Thyroid gland (tissue), 4 donors: ENCODE data around the gene NRTN. TPM values are rescaled to one million over a fixed set of nuclear protein-coding genes. Genes with fewer than 3 reads are reported as not detected.

ENCODE experiments used
- DNase-seq, 2 donors: peaks; one replicate each; pipeline ENCODE4 v3.0.0-alpha.2; 2019
- H3K27ac ChIP-seq, 3 donors: fragments of 200-600 bp; sonication (generic); 1 replicate in 2 of 3; 2 replicates in 1 of 3; pipeline ENCODE4 v1.5.1; 2016 to 2019; ENCODE audit warnings: mild to moderate bottlenecking in 1 of 3, moderate library complexity in 1 of 3
- H3K27me3 ChIP-seq: fragments of 200-600 bp; sonication (generic); one replicate; pipeline ENCODE4 v1.5.1; 2019
- H3K36me3 ChIP-seq, 2 donors: fragments of 200-600 bp; sonication (generic); one replicate each; pipeline ENCODE4 v1.5.1; 2016 to 2019
- H3K4me1 ChIP-seq, 2 donors: fragments of 200-600 bp; sonication (generic); one replicate each; pipeline ENCODE4 v1.5.1; 2017 to 2019
- H3K4me3 ChIP-seq, 3 donors: fragments of 200-600 bp; sonication (generic); replicated peaks in 1 of 3; 1 replicate in 2 of 3; 2 replicates in 1 of 3; pipeline ENCODE4 v1.5.1; 2016; ENCODE audit warnings: mild to moderate bottlenecking in 1 of 3
- H3K9me3 ChIP-seq: fragments of 200-600 bp; sonication (generic); one replicate; pipeline ENCODE4 v1.5.1; 2017
- POLR2A ChIP-seq, 2 donors: fragments of 450-650 bp; IDR thresholded peaks; one replicate each; pipeline ENCODE4 v1.6.1; 2017; ENCODE audit warnings: antibody characterized with exemption in 2 of 2, mild to moderate bottlenecking in 2 of 2, moderate library complexity in 1 of 2
- WGBS, 2 donors: methylation state at CpG; one replicate each; pipeline ENCODE4 v1.1.5; 2017; 5-methylcytosine and 5-hydroxymethylcytosine counted together
- intact Hi-C: fragments of 100-400 bp; cut with DNase I; formaldehyde crosslinking; loops from one replicate; pipeline ENCODE4 v1.15.1; 2023
- total RNA-seq, 4 donors: library from RNA; depleted of rRNA; stranded (reverse); fragments of >200 nt; gene quantifications; one replicate each; pipeline ENCODE4 v1.2.3, GENCODE V29; 2016
- TF ChIP-seq, protein P1 (sequence below), 6 experiments: fragments of 200-600 bp in 3 of 6; fragments of 450-650 bp in 3 of 6; sonication (generic) in 3 of 6; IDR thresholded peaks; one replicate each; pipeline ENCODE4 v1.5.1; 2016 to 2019; ENCODE audit warnings: antibody characterized with exemption in 6 of 6, mild to moderate bottlenecking in 2 of 6, inconsistent platforms in 1 of 6, moderate library complexity in 1 of 6

The NRTN gene
- total RNA-seq, 4 donors from 2014 or later: 0.71 to 8.1 (median 1.3) TPM

DNA sequence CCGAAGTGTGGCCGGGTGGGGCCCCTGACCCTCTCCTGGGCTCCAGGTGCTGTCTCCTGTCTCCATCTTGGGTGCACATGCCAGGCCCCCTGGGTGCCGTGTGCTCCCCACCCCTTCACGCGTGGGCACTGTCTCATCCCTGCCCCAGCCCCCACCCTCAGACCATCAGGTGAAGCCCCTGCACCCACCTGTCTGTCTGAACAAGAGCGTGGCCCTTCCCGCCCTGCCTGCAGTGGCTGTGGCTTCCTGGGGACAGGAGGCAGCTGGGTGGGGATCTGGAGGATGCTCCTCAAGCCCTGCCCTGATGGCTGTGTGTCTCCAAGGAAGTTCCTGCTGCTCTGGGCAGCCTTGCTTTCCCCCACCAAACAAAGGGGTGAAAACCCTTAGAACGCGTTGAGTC lies 22.5 kb upstream of the NRTN start:
- H3K4me1 ChIP-seq: no peaks in the 10 kb centered on the region
- DNase-seq: no peak
- H3K27ac ChIP-seq: no peak overlapping the region
- no peaks in the 10 kb centered on the region for H3K27me3 ChIP-seq
- TF ChIP-seq, protein P1, sequence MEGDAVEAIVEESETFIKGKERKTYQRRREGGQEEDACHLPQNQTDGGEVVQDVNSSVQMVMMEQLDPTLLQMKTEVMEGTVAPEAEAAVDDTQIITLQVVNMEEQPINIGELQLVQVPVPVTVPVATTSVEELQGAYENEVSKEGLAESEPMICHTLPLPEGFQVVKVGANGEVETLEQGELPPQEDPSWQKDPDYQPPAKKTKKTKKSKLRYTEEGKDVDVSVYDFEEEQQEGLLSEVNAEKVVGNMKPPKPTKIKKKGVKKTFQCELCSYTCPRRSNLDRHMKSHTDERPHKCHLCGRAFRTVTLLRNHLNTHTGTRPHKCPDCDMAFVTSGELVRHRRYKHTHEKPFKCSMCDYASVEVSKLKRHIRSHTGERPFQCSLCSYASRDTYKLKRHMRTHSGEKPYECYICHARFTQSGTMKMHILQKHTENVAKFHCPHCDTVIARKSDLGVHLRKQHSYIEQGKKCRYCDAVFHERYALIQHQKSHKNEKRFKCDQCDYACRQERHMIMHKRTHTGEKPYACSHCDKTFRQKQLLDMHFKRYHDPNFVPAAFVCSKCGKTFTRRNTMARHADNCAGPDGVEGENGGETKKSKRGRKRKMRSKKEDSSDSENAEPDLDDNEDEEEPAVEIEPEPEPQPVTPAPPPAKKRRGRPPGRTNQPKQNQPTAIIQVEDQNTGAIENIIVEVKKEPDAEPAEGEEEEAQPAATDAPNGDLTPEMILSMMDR (IDR thresholded peaks at IDR 0.05): no peak
- TF ChIP-seq POLR2A (IDR thresholded peaks at IDR 0.05): no peak
- intact Hi-C loops: no loop called here
- H3K4me3 ChIP-seq: no peak overlapping the region
- no peaks in the 10 kb centered on the region for H3K9me3 ChIP-seq
- WGBS, 2 donors: 88 to 92% methylated on average over 2 to 6 of the region's 9 CpGs
- H3K36me3 ChIP-seq: peaks cover 25 to 31% of the 10 kb centered on the region in 2 donors

DNA sequence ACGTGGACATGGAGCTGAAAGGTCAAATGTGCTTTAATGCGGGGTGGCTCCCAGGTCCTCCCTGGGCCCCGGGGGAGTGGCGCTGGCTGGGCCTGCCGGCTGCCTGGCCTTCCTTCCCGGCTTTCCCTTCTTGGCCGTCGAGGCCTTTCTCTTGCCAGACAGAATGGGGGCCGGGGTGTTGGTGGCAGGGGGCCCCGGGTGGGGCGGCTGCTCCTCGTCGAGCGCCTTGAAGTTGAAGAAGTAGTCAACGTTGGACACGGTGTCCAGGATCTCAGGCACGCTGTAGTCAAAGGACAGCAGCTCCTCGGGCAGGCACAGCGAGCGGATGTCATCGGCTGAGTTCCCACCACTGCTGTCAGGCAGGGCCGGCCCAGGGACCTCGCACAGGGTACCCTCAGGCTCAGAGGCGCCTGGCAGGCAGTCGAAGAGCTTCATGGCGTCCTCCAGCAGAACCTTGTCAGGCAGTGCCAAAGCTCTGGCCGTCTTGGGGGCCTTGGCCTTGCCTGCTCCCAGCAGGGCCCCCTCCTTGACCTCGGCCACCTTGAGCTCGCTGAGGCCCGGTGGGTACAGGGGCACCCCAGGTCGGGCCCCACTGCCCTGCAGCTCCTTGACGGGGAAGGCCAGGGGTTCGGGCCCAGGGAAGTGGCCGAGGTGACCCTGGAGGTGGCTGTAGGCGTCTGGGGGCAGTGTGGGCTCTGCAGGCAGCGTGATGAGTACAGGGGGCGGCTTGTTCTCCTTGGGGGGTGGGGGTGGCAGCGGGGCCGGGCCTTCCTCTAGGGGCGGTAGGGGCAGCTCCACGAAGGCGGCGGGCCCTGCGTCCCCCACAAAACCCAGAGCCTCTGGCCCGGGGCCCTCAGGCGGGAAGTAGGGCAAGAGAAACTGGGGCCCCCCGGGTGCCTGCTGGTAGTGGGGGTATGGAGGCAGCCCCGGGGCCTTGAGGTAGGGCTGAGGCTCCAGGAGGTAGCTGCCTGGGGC lies 21.6 kb upstream of the NRTN start:
- Histone ChIP-seq H3K27ac (no peak overlapping the region), H3K36me3 (peaks cover 34 to 40% of the 10 kb centered on the region in 2 donors), H3K4me3 (no peak overlapping the region), H3K9me3 (no peaks in the 10 kb centered on the region), H3K4me1 (no peaks in the 10 kb centered on the region), H3K27me3 (no peaks in the 10 kb centered on the region)
- WGBS, 2 donors: 83 to 86% methylated on average over 23 to 27 of the region's 48 CpGs
- TF ChIP-seq, protein P1 (IDR thresholded peaks at IDR 0.05): no peak
- TF ChIP-seq POLR2A (IDR thresholded peaks at IDR 0.05): no peak
- DNase-seq: no peak
- intact Hi-C loops: no loop called here

- Histone ChIP-seq H3K27ac (no peak within 1 kb of the TSS), H3K36me3 (peaks cover 48 to 55% of the 10 kb centered on the region in 2 donors), H3K9me3 (no peaks in the 10 kb centered on the region), H3K4me1 (peaks cover 0 to under 1% of the 10 kb centered on the region in 2 donors), H3K27me3 (no peaks in the 10 kb centered on the region), H3K4me3 (no peak within 1 kb of the TSS)
- WGBS, 2 donors: 89 to 98% methylated on average over 9 to 11 of the region's 15 CpGs
- intact Hi-C loops: no loop called here
- no peak for DNase-seq
- TF ChIP-seq, protein P1 (IDR thresholded peaks at IDR 0.05): no peak
- TF ChIP-seq POLR2A (IDR thresholded peaks at IDR 0.05): no peak
Observed at GRCh38 chr19:5784581-5785147, 20.2 kb upstream of the NRTN start, which contains the start of gene PRR22. PRR22 (minus strand) TSS chr19:5784746; CDS start chr19:5784660, 86 bp downstream.

GRCh38 chr19:5785423-5785822 lies 19.4 kb upstream of the NRTN start:
- Histone ChIP-seq H3K27me3 (no peaks in the 10 kb centered on the region), H3K36me3 (peaks cover 53 to 57% of the 10 kb centered on the region in 2 donors), H3K4me3 (no peak overlapping the region), H3K9me3 (no peaks in the 10 kb centered on the region), H3K27ac (no peak overlapping the region), H3K4me1 (peaks cover 5 to 7% of the 10 kb centered on the region in 2 donors)
- DNase-seq: no peak
- TF ChIP-seq POLR2A (IDR thresholded peaks at IDR 0.05): no peak
- intact Hi-C loops: no loop called here
- 94 to 96% methylated on average over 18 to 30 of the region's 37 CpGs for WGBS, 2 donors

- H3K9me3 ChIP-seq: no peaks in the 10 kb centered on the region
- H3K4me1 ChIP-seq: peaks cover 5 to 7% of the 10 kb centered on the region in 2 donors
- no peaks in the 10 kb centered on the region for H3K27me3 ChIP-seq
- no peak overlapping the region for H3K27ac ChIP-seq
- DNase-seq: no peak
- intact Hi-C loops: no loop called here
- H3K36me3 ChIP-seq: peaks cover 53 to 57% of the 10 kb centered on the region in 2 donors
- no peak overlapping the region for H3K4me3 ChIP-seq
- WGBS, 2 donors: 91 to 93% methylated on average over 42 to 43 of the region's 44 CpGs
- TF ChIP-seq, protein P1 (IDR thresholded peaks at IDR 0.05): no peak
- no peak for TF ChIP-seq POLR2A (IDR thresholded peaks at IDR 0.05)
Observed at GRCh38 chr19:5786593-5787408, 18.1 kb upstream of the NRTN start.
